HepG2 (cell line): ENCODE results near the gene RPP14. TPM values are rescaled to one million over a fixed set of nuclear protein-coding genes. Genes with fewer than 3 reads are reported as not detected.

Experiments
- ATAC-seq: fragments of 200-7000 bp; cut with Tn5 transposase; 3 replicates; pipeline ENCODE4 v1.9.1; 2020; ENCODE audit warnings: mild to moderate bottlenecking, moderate library complexity
- BruUV-seq: library from RNA; stranded (reverse); fragments of 400-500 nt; replicated peaks from 2 replicates; lab custom pipeline; 2021; lab: Mats Ljungman, UMichigan
- CTCF ChIA-PET: fragments of 300-600 bp; formaldehyde crosslinking; extraction: SDS; loops from one replicate; lab custom pipeline; 2021; ENCODE audit warnings: low total read pairs, inconsistent platforms, low intra/inter-chr PET ratio; lab: Yijun Ruan, JAX
- POLR2A ChIA-PET: fragments of 350-600 bp; sonication (Branson Sonifier 250); formaldehyde crosslinking; loops from one replicate; lab custom pipeline; 2020; ENCODE audit warnings: antibody characterized with exemption, inconsistent platforms; lab: Yijun Ruan, JAX
- DNase-seq: peaks from one replicate; pipeline ENCODE4 v3.0.0-alpha.2; 2015; ENCODE audit warnings: low spot score
- FAIRE-seq: peaks from 3 replicates; lab custom pipeline; 2011; peaks lifted over from hg19 to GRCh38; lab: Jason Lieb, UNC
- H2AFZ ChIP-seq: one replicate; pipeline ENCODE4 v1.6.1; 2011; ENCODE audit warnings: low read length, inconsistent platforms
- H3K27ac ChIP-seq: fragments of 300-600 bp; 3 replicates; pipeline ENCODE4 v1.8.0; 2011; ENCODE audit warnings: mixed run types, mild to moderate bottlenecking, mixed read lengths, low read length, inconsistent platforms; ENCODE audit not compliant: insufficient read depth; ENCODE audit errors: extremely low read length
- H3K27me3 ChIP-seq, 2 experiments: fragments of 200-600 bp in 1 of 2; 2 replicates in 1 of 2; 3 replicates in 1 of 2; pipeline versions ENCODE4 v1.6.0 to v1.8.0; 2011; ENCODE audit warnings: low read length in 2 of 2, mild to moderate bottlenecking in 2 of 2, moderate library complexity in 2 of 2, inconsistent platforms in 1 of 2; ENCODE audit not compliant: insufficient read depth in 2 of 2, control insufficient read depth in 1 of 2
- H3K36me3 ChIP-seq, 2 experiments: fragments of 200-600 bp in 1 of 2; replicated peaks in 1 of 2; 2 replicates in 1 of 2; 3 replicates in 1 of 2; pipeline versions ENCODE4 v1.5.1 to v1.8.0; 2011; ENCODE audit warnings: low read length in 2 of 2, inconsistent platforms in 1 of 2; ENCODE audit not compliant: insufficient read depth in 2 of 2, control insufficient read depth in 1 of 2
- H3K4me1 ChIP-seq: 2 replicates; pipeline ENCODE4 v1.5.1; 2012; ENCODE audit warnings: low read length, inconsistent platforms; ENCODE audit not compliant: insufficient read depth
- H3K4me2 ChIP-seq: 2 replicates; pipeline ENCODE4 v1.6.0; 2011; ENCODE audit warnings: low read depth, low read length, inconsistent platforms
- H3K4me3 ChIP-seq, 3 experiments: fragments of 200-600 bp in 1 of 3; sonication (generic), shearing (Covaris generic) in 1 of 3; replicated peaks in 1 of 3; 2 replicates each; pipeline ENCODE4 v1.5.1; 2011 to 2016; ENCODE audit warnings: low read length in 3 of 3, inconsistent platforms in 2 of 3, low read depth in 2 of 3, mild to moderate bottlenecking in 2 of 3, control low read depth in 1 of 3, mixed read lengths in 1 of 3; ENCODE audit not compliant: insufficient read depth in 1 of 3
- H3K79me2 ChIP-seq: one replicate; pipeline ENCODE4 v1.6.1; 2011; ENCODE audit warnings: low read length, inconsistent platforms; ENCODE audit not compliant: insufficient read depth
- H3K9ac ChIP-seq: 2 replicates; pipeline ENCODE4 v1.6.0; 2011; ENCODE audit warnings: mild to moderate bottlenecking, low read depth, low read length, inconsistent platforms; ENCODE audit not compliant: insufficient read depth
- H3K9me3 ChIP-seq: 2 replicates; pipeline ENCODE4 v1.5.1; 2012; ENCODE audit warnings: mild to moderate bottlenecking, low read length
- H4K20me1 ChIP-seq: 2 replicates; pipeline ENCODE4 v1.6.0; 2011; ENCODE audit warnings: inconsistent platforms, mild to moderate bottlenecking, low read length, moderate library complexity; ENCODE audit not compliant: insufficient read depth
- GABPA ChIP-seq, 2 experiments: IDR thresholded peaks; 2 replicates each; pipeline ENCODE4 v1.6.1; 2011 to 2016; ENCODE audit warnings: low read depth in 2 of 2, low read length in 1 of 2, missing biosample characterization in 1 of 2, missing genetic modification characterization in 1 of 2
- MAZ ChIP-seq, 2 experiments: sonication (generic) in 1 of 2; formaldehyde crosslinking in 1 of 2; IDR thresholded peaks; 2 replicates each; pipeline versions ENCODE4 v1.5.0 to v1.6.1; 2012 to 2020; ENCODE audit warnings: low read depth in 2 of 2, mild to moderate bottlenecking in 2 of 2, borderline replicate concordance in 1 of 2, improper control_type of control experiment in 1 of 2, low read length in 1 of 2, missing genetic modification reagents in 1 of 2, moderate library complexity in 1 of 2
- RAD51 ChIP-seq: fragments of 450-650 bp; IDR thresholded peaks from 2 replicates; pipeline ENCODE4 v1.6.1; 2016; ENCODE audit warnings: borderline replicate concordance
- TSC22D2 ChIP-seq: sonication (generic); formaldehyde crosslinking; IDR thresholded peaks from 2 replicates; pipeline ENCODE4 v1.5.1; 2020; ENCODE audit warnings: missing genetic modification reagents, mild to moderate bottlenecking, borderline replicate concordance
- ZGPAT ChIP-seq: IDR thresholded peaks from 2 replicates; pipeline ENCODE4 v1.6.1; 2016; ENCODE audit warnings: mild to moderate bottlenecking
- ZNF232 ChIP-seq: sonication (generic); formaldehyde crosslinking; IDR thresholded peaks from 2 replicates; pipeline ENCODE4 v1.4.0; 2020; ENCODE audit warnings: missing genetic modification reagents, borderline replicate concordance
- ZNF891 ChIP-seq: sonication (generic); formaldehyde crosslinking; IDR thresholded peaks from 2 replicates; pipeline ENCODE4 v1.5.0; 2020; ENCODE audit warnings: mild to moderate bottlenecking, missing genetic modification reagents
- WGBS: methylation state at CpG from one replicate; pipeline ENCODE4 v1.1.6; 2017; ENCODE audit warnings: low lambda C conversion rate; 5-methylcytosine and 5-hydroxymethylcytosine counted together
- in situ Hi-C: cut with HindIII; loops from 2 replicates; pipeline ENCODE4 v1.10.0; 2017; ENCODE audit warnings: low pct_unique_long_range_greater_than_20kb; ENCODE audit not compliant: extremely low pct_ligation_motif_present
- intact Hi-C: fragments of 100-400 bp; cut with micrococcal nuclease; formaldehyde crosslinking; loops from one replicate; pipeline ENCODE4 v1.10.0; 2022; ENCODE audit not compliant: unreplicated experiment
- polyA plus RNA-seq, 8 experiments: library from polyadenylated mRNA; depleted of rRNA in 3 of 8; stranded (reverse) in 7 of 8; unstranded in 1 of 8; fragments of >200 nt; fragmentation: Illumina TruSeq in 4 of 8; extraction: Trizol in 4 of 8; gene quantifications; 2 replicates each; pipeline versions ENCODE4 v1.2.1 to v1.2.3, GENCODE V29; 2011 to 2016; ENCODE audit warnings: low read depth in 4 of 8, missing spikeins in 1 of 8, mixed read lengths in 1 of 8; ENCODE audit not compliant: insufficient read depth in 1 of 8
- total RNA-seq, 5 experiments: library from RNA; depleted of rRNA; stranded (reverse); fragments of >200 nt; fragmentation: Illumina TruSeq; extraction: Trizol; gene quantifications; 2 replicates each; pipeline ENCODE4 v1.2.3, GENCODE V29; 2016; ENCODE audit warnings: low read depth in 1 of 5
- TF ChIP-seq, protein P1 (sequence below): sonication (generic); formaldehyde crosslinking; IDR thresholded peaks from 2 replicates; pipeline ENCODE4 v1.4.0; 2020; ENCODE audit warnings: missing genetic modification reagents

RPP14 gene
- total and polyA plus RNA-seq, 2 of the 13 experiments (the other 11 are each of a cell fraction or from before 2014, with no cell fraction given): 15.4 to 16.2 TPM

- in situ Hi-C loops: no loop called here
Measured at GRCh38 chr3:58366699-58367098, 60.7 kb downstream of the RPP14 start.

More at GRCh38 chr3:58366699-58367098, 60.7 kb downstream of the RPP14 start:
- Histone ChIP-seq H4K20me1 (no peaks in the 10 kb centered on the region), H3K9me3 (no peaks in the 10 kb centered on the region), H3K4me3 (no peak overlapping the region), H2AFZ (no peak overlapping the region), H3K9ac (no peak overlapping the region), H3K27ac (no peak overlapping the region), H3K36me3 (no peaks in the 10 kb centered on the region), H3K27me3 (no peaks in the 10 kb centered on the region), H3K4me1 (0 out of 2 replicates have a peak, but pooled peaks cover 6% of the 10 kb centered on the region), H3K79me2 (no peaks in the 10 kb centered on the region), H3K4me2 (no peak overlapping the region)
- FAIRE-seq (no peak), DNase-seq (no peak), ATAC-seq (no peak)
- ChIA-PET CTCF (no interaction called here), POLR2A (no interaction called here)
- intact Hi-C loops: no loop called here
- WGBS: 44% methylated on average over 1 of the region's 1 CpG
- BruUV-seq: no TSS peak
- TF ChIP-seq ZNF891 (CRISPR knock-in tag): no peak
- TF ChIP-seq, protein P1, sequence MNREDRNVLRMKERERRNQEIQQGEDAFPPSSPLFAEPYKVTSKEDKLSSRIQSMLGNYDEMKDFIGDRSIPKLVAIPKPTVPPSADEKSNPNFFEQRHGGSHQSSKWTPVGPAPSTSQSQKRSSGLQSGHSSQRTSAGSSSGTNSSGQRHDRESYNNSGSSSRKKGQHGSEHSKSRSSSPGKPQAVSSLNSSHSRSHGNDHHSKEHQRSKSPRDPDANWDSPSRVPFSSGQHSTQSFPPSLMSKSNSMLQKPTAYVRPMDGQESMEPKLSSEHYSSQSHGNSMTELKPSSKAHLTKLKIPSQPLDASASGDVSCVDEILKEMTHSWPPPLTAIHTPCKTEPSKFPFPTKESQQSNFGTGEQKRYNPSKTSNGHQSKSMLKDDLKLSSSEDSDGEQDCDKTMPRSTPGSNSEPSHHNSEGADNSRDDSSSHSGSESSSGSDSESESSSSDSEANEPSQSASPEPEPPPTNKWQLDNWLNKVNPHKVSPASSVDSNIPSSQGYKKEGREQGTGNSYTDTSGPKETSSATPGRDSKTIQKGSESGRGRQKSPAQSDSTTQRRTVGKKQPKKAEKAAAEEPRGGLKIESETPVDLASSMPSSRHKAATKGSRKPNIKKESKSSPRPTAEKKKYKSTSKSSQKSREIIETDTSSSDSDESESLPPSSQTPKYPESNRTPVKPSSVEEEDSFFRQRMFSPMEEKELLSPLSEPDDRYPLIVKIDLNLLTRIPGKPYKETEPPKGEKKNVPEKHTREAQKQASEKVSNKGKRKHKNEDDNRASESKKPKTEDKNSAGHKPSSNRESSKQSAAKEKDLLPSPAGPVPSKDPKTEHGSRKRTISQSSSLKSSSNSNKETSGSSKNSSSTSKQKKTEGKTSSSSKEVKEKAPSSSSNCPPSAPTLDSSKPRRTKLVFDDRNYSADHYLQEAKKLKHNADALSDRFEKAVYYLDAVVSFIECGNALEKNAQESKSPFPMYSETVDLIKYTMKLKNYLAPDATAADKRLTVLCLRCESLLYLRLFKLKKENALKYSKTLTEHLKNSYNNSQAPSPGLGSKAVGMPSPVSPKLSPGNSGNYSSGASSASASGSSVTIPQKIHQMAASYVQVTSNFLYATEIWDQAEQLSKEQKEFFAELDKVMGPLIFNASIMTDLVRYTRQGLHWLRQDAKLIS (CRISPR knock-in tag): no peak
- no peak for TF ChIP-seq TSC22D2 (CRISPR knock-in tag)
- TF ChIP-seq MAZ (IDR thresholded peaks at IDR 0.05; ENCODE audit: borderline replicate concordance, low read depth, low read length): no peak
- no peak for TF ChIP-seq MAZ (CRISPR knock-in tag; IDR thresholded peaks at IDR 0.05; ENCODE audit: low read depth)
- TF ChIP-seq GABPA (IDR thresholded peaks at IDR 0.05; ENCODE audit: low read depth, low read length): no peak
- no peak for TF ChIP-seq GABPA (CRISPR knock-in tag; IDR thresholded peaks at IDR 0.05; ENCODE audit: low read depth)
- TF ChIP-seq ZGPAT (CRISPR knock-in tag): no peak
- TF ChIP-seq RAD51: no peak
- no peak for TF ChIP-seq ZNF232 (CRISPR knock-in tag)
